SK-N-SH treated with all-trans-retinoic acid at 6 μM for 48 hours (cell line): ENCODE measurements around the gene TM9SF2.
"Not testable (repeated sequence)": the region's sequence is repeated elsewhere in the genome, so short reads cannot be mapped to it uniquely, and the experiment has no call there.

Source experiments
- ATAC-seq: fragments of 200-7000 bp; cut with Tn5 transposase; 3 replicates; pipeline ENCODE4 v1.9.1; 2020; ENCODE audit warnings: mild to moderate bottlenecking, moderate library complexity
- ARNTL ChIP-seq: fragments of 450-650 bp; formaldehyde crosslinking; IDR thresholded peaks from 2 replicates; pipeline ENCODE4 v1.5.0; 2020; ENCODE audit warnings: low read depth, mild to moderate bottlenecking, moderate library complexity, borderline replicate concordance
- BACH2 ChIP-seq: fragments of 250-450 bp; sonication (Bioruptor Pico); IDR thresholded peaks from 2 replicates; pipeline ENCODE4 v1.9.0; 2021; ENCODE audit warnings: mild to moderate bottlenecking, borderline replicate concordance
- CSDC2 ChIP-seq: fragments of 250-450 bp; sonication (Bioruptor Pico); IDR thresholded peaks from 2 replicates; pipeline ENCODE4 v1.5.0; 2020; ENCODE audit warnings: mild to moderate bottlenecking, moderate library complexity
- ESRRG ChIP-seq: fragments of 250-450 bp; sonication (Bioruptor Pico); IDR thresholded peaks from 2 replicates; pipeline ENCODE4 v1.6.1; 2021; ENCODE audit warnings: mild to moderate bottlenecking
- GLIS3 ChIP-seq: fragments of 250-450 bp; sonication (Bioruptor Pico); IDR thresholded peaks from 2 replicates; pipeline ENCODE4 v1.5.0; 2020; ENCODE audit warnings: mild to moderate bottlenecking, moderate library complexity
- ISL1 ChIP-seq: fragments of 250-450 bp; sonication (Bioruptor Pico); IDR thresholded peaks from 2 replicates; pipeline ENCODE4 v2.1.2; 2022; ENCODE audit warnings: mild to moderate bottlenecking, moderate library complexity
- PPARA ChIP-seq: fragments of 250-450 bp; sonication (Bioruptor Pico); IDR thresholded peaks from 2 replicates; pipeline ENCODE4 v1.5.0; 2020; ENCODE audit warnings: mild to moderate bottlenecking, borderline replicate concordance
- RARB ChIP-seq: fragments of 250-450 bp; sonication (Bioruptor Pico); IDR thresholded peaks from 2 replicates; pipeline ENCODE4 v1.8.0; 2021; ENCODE audit warnings: mild to moderate bottlenecking, moderate library complexity
- SNAI2 ChIP-seq: fragments of 250-450 bp; sonication (Bioruptor Pico); IDR thresholded peaks from 2 replicates; pipeline ENCODE4 v1.5.0; 2020; ENCODE audit warnings: mild to moderate bottlenecking, moderate library complexity
- TCF4 ChIP-seq: fragments of 250-450 bp; sonication (Bioruptor Pico); IDR thresholded peaks from 2 replicates; pipeline ENCODE4 v1.8.0; 2021; ENCODE audit warnings: mild to moderate bottlenecking, moderate library complexity, borderline replicate concordance
- TOX ChIP-seq: fragments of 250-450 bp; sonication (Bioruptor Pico); IDR thresholded peaks from 2 replicates; pipeline ENCODE4 v1.8.0; 2021; ENCODE audit warnings: mild to moderate bottlenecking, moderate library complexity, borderline replicate concordance
- ZC3H10 ChIP-seq: fragments of 250-450 bp; sonication (Bioruptor Pico); IDR thresholded peaks from 2 replicates; pipeline ENCODE4 v1.5.1; 2021; ENCODE audit warnings: mild to moderate bottlenecking, moderate library complexity
- ZFP3 ChIP-seq: fragments of 250-450 bp; sonication (Bioruptor Pico); IDR thresholded peaks from 2 replicates; pipeline ENCODE4 v1.5.0; 2020; ENCODE audit warnings: mild to moderate bottlenecking, moderate library complexity
- ZNF565 ChIP-seq: fragments of 450-650 bp; formaldehyde crosslinking; conservative IDR thresholded peaks from 2 replicates; pipeline ENCODE4 v1.5.0; 2020; ENCODE audit warnings: low read depth, mild to moderate bottlenecking, moderate library complexity
- ZNF70 ChIP-seq: fragments of 450-650 bp; formaldehyde crosslinking; IDR thresholded peaks from 2 replicates; pipeline ENCODE4 v1.5.0; 2020; ENCODE audit warnings: mild to moderate bottlenecking, moderate library complexity
- ZNF8 ChIP-seq: fragments of 450-650 bp; formaldehyde crosslinking; IDR thresholded peaks from 2 replicates; pipeline ENCODE4 v1.5.0; 2020; ENCODE audit warnings: mild to moderate bottlenecking, moderate library complexity
- TF ChIP-seq, protein P1 (sequence below): fragments of 250-450 bp; sonication (Bioruptor Pico); IDR thresholded peaks from 2 replicates; pipeline ENCODE4 v1.8.0; 2021; ENCODE audit warnings: low read depth, mild to moderate bottlenecking, moderate library complexity, borderline replicate concordance
- TF ChIP-seq, protein P2 (sequence below): fragments of 250-450 bp; sonication (Bioruptor Pico); IDR thresholded peaks from 2 replicates; pipeline ENCODE4 v1.5.0; 2020; ENCODE audit warnings: mild to moderate bottlenecking, moderate library complexity
- TF ChIP-seq, protein P3 (sequence below): fragments of 250-450 bp; sonication (Bioruptor Pico); IDR thresholded peaks from 2 replicates; pipeline ENCODE4 v1.5.1; 2020; ENCODE audit warnings: low read depth, mild to moderate bottlenecking, moderate library complexity
- TF ChIP-seq, protein P4 (sequence below): fragments of 250-450 bp; sonication (Bioruptor Pico); IDR thresholded peaks from 2 replicates; pipeline ENCODE4 v1.8.0; 2020; ENCODE audit warnings: mild to moderate bottlenecking, moderate library complexity, borderline replicate concordance
- TF ChIP-seq, protein P5 (sequence below): fragments of 250-450 bp; sonication (Bioruptor Pico); IDR thresholded peaks from 2 replicates; pipeline ENCODE4 v1.5.1; 2021; ENCODE audit warnings: mild to moderate bottlenecking, moderate library complexity

TM9SF2 gene

DNA sequence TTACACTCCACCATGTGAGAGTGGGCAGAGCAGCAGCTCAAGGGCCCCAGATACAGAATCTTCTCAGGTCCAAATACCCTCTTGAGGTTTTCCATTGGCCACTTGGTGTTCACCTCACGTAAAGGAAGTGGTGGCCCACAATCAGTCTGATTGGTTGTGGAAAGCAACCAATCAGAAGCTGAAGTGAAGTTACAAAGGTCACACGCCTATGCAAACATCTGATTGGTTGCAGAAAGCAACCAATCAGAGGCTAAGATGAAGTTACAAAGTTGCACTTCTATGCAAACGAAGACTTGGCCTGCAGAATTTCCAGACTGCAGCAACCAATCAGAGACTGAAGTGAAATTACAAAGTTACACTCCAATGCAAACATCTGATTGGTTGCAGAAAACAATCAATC, 14.3 kb upstream of the TM9SF2 start:
- ATAC-seq, result no peak
- TF ChIP-seq SNAI2 (no peak), BACH2 (CRISPR knock-in tag) (no peak), ZFP3 (CRISPR knock-in tag) (no peak), ESRRG (CRISPR knock-in tag) (no peak), GLIS3 (CRISPR knock-in tag) (no peak), ZC3H10 (CRISPR knock-in tag) (no peak), TOX (CRISPR knock-in tag) (no peak), PPARA (CRISPR knock-in tag) (no peak), ZNF565 (no peak), RARB (CRISPR knock-in tag) (no peak)
- TF ChIP-seq, protein P1, sequence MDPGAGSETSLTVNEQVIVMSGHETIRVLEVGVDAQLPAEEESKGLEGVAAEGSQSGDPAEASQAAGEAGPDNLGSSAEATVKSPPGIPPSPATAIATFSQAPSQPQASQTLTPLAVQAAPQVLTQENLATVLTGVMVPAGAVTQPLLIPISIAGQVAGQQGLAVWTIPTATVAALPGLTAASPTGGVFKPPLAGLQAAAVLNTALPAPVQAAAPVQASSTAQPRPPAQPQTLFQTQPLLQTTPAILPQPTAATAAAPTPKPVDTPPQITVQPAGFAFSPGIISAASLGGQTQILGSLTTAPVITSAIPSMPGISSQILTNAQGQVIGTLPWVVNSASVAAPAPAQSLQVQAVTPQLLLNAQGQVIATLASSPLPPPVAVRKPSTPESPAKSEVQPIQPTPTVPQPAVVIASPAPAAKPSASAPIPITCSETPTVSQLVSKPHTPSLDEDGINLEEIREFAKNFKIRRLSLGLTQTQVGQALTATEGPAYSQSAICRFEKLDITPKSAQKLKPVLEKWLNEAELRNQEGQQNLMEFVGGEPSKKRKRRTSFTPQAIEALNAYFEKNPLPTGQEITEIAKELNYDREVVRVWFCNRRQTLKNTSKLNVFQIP (CRISPR knock-in tag), result no peak
- TF ChIP-seq, protein P2, sequence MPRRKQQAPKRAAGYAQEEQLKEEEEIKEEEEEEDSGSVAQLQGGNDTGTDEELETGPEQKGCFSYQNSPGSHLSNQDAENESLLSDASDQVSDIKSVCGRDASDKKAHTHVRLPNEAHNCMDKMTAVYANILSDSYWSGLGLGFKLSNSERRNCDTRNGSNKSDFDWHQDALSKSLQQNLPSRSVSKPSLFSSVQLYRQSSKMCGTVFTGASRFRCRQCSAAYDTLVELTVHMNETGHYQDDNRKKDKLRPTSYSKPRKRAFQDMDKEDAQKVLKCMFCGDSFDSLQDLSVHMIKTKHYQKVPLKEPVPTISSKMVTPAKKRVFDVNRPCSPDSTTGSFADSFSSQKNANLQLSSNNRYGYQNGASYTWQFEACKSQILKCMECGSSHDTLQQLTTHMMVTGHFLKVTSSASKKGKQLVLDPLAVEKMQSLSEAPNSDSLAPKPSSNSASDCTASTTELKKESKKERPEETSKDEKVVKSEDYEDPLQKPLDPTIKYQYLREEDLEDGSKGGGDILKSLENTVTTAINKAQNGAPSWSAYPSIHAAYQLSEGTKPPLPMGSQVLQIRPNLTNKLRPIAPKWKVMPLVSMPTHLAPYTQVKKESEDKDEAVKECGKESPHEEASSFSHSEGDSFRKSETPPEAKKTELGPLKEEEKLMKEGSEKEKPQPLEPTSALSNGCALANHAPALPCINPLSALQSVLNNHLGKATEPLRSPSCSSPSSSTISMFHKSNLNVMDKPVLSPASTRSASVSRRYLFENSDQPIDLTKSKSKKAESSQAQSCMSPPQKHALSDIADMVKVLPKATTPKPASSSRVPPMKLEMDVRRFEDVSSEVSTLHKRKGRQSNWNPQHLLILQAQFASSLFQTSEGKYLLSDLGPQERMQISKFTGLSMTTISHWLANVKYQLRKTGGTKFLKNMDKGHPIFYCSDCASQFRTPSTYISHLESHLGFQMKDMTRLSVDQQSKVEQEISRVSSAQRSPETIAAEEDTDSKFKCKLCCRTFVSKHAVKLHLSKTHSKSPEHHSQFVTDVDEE (CRISPR knock-in tag), result no peak
- TF ChIP-seq, protein P3, sequence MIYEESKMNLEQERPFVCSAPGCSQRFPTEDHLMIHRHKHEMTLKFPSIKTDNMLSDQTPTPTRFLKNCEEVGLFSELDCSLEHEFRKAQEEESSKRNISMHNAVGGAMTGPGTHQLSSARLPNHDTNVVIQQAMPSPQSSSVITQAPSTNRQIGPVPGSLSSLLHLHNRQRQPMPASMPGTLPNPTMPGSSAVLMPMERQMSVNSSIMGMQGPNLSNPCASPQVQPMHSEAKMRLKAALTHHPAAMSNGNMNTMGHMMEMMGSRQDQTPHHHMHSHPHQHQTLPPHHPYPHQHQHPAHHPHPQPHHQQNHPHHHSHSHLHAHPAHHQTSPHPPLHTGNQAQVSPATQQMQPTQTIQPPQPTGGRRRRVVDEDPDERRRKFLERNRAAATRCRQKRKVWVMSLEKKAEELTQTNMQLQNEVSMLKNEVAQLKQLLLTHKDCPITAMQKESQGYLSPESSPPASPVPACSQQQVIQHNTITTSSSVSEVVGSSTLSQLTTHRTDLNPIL, result no peak
- TF ChIP-seq, protein P4, sequence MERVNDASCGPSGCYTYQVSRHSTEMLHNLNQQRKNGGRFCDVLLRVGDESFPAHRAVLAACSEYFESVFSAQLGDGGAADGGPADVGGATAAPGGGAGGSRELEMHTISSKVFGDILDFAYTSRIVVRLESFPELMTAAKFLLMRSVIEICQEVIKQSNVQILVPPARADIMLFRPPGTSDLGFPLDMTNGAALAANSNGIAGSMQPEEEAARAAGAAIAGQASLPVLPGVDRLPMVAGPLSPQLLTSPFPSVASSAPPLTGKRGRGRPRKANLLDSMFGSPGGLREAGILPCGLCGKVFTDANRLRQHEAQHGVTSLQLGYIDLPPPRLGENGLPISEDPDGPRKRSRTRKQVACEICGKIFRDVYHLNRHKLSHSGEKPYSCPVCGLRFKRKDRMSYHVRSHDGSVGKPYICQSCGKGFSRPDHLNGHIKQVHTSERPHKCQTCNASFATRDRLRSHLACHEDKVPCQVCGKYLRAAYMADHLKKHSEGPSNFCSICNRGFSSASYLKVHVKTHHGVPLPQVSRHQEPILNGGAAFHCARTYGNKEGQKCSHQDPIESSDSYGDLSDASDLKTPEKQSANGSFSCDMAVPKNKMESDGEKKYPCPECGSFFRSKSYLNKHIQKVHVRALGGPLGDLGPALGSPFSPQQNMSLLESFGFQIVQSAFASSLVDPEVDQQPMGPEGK (CRISPR knock-in tag), result no peak

DNA sequence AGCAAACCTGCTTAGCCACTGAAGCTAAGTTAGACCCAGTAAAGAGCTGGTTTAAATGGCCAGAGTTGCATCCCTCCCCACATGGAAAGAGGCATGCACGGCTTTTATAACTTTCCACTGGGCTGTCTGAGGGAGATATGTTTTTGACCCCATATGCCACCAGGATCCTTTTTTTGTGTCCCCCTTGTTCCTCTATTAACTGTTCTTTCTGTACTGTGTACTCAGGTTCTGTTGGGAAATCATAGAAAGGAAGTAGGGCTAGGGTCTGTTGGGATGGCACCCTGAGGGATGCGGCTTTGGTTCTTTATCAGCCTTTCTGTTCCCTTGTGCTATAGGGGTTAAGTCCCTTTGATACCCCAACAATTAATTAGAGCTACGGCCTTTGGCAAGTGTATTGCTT, 12.2 kb upstream of the TM9SF2 start:
- no peak for ATAC-seq
- TF ChIP-seq, protein P5, sequence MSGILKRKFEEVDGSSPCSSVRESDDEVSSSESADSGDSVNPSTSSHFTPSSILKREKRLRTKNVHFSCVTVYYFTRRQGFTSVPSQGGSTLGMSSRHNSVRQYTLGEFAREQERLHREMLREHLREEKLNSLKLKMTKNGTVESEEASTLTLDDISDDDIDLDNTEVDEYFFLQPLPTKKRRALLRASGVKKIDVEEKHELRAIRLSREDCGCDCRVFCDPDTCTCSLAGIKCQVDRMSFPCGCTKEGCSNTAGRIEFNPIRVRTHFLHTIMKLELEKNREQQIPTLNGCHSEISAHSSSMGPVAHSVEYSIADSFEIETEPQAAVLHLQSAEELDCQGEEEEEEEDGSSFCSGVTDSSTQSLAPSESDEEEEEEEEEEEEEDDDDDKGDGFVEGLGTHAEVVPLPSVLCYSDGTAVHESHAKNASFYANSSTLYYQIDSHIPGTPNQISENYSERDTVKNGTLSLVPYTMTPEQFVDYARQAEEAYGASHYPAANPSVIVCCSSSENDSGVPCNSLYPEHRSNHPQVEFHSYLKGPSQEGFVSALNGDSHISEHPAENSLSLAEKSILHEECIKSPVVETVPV (CRISPR knock-in tag), result no peak
- TF ChIP-seq ZC3H10 (CRISPR knock-in tag) (no peak), ARNTL (no peak), SNAI2 (no peak), PPARA (CRISPR knock-in tag) (no peak), ZNF8 (CRISPR knock-in tag) (no peak), CSDC2 (CRISPR knock-in tag) (no peak), ISL1 (CRISPR knock-in tag) (no peak), RARB (CRISPR knock-in tag) (no peak), TCF4 (CRISPR knock-in tag) (no peak), ZNF70 (CRISPR knock-in tag) (no peak), BACH2 (CRISPR knock-in tag) (no peak)
- TF ChIP-seq, protein P3, result no peak
- TF ChIP-seq, protein P4 (CRISPR knock-in tag), result no peak

DNA sequence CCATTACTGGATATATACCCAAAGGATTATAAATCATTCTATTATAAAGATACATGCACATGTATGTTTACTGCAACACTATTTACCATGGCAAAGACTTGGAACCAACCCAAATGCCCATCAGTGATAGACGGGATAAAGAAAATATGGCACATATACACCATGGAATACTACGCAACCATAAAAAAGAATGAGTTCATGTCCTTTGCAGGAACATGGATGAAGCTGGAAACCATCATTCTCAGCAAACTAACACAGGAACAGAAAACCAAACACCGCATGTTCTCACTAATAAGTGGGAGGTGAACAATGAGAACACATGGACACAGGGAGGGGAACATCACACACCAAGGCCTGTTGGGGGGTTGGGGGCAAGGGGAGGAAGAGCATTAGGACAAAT, 9.5 kb upstream of the TM9SF2 start:
- ATAC-seq, result not testable (repeated sequence)
